CMK (cell line): ENCODE data around the gene EEFSEC.

ENCODE experiments used
- DNase-seq: peaks from one replicate; pipeline ENCODE4 v3.0.0-alpha.2; 2010; ENCODE audit warnings: low read depth

EEFSEC gene

DNA sequence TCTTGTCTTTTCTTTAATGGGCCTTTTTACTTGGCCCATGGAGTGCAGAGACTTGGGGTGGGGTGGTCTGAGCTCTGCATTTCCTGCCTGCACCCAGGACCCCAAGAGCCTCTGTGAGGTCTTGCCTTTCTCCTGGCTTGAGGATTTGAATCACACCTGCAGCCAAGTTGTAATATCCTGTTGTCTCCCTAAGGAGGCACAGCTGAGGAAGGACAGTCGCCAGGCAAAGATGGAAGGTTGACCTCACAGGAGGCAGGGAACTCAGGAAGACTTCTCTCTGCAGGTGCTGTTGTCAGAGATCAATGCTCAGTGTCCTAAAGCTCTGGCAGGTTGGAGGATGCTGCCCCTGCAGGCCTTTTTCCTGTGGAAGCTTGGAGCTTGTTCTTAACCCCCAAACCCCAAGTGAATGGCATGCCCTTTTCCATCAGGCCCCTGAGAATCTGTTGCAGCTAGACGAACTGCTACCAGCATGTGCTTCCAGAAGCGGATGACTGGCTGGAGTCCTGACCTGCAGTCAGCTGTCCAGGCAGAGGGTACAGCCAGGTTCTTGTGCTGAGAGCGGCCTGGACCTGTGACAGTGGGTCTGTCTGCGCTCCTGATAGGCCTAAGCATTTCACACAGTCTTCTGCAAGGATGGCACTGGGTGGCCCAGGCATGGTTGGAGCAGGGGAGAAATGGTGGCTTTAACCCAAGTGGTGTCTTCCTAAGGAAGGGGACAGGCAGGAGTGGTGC, 120.0 kb downstream of the EEFSEC start:
- no peak for DNase-seq

DNA sequence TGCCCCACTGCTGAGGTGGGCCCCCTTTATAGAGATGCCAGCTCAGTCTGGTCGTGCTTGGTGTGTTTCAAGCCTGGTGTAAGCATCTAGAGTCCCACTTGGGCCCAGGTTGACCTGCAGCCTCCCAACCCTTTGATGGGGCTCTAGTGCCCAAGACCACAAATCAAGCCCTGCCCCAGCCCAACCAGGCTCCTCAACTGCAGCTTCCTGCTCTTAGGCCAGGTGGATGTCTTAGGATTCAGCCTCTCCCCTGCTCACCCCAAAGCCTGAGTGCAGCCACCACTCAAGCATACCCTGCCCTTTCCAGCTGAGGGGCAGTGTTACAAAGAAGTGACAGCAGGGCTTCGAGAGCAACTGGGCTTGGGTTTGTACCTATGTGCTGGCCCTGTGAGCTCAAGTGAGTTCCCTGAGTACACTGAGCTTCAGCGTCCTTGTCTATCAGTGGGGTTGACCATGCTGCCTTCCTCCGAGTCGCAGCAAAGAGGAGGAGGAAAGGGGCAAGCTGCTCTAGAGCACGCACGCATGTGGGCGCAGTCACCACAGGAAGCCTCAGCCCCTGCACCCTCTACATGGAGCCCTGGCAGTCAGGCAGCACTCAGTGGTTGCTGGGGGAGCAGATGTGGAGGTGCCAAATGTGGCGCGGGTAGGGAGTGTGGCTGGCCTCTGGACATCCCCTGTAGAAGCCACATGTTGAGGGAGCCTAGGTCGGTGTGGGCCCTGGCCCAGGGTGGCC, 120.7 kb downstream of the EEFSEC start:
- no peak for DNase-seq

DNA sequence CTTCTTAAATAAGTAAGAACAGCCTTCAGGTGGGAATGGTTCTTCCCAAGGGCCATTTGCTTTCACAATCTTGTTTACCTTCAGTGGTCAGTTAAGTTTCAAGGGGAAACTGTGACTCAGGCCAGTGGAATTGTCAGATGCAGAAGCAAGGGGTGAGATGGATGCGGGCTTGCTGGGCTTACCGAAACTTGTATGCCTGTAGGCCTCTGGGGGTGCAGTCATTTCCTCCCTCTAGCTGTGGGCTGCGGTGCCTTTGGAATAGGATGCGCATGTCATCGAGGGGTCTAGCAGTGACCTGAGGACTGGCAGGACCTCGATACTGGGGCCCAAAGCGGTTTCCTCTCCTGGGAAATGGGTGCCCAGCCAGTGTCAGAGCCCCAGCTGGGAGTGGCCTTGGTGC, 121.6 kb downstream of the EEFSEC start:
- no peak for DNase-seq

DNA sequence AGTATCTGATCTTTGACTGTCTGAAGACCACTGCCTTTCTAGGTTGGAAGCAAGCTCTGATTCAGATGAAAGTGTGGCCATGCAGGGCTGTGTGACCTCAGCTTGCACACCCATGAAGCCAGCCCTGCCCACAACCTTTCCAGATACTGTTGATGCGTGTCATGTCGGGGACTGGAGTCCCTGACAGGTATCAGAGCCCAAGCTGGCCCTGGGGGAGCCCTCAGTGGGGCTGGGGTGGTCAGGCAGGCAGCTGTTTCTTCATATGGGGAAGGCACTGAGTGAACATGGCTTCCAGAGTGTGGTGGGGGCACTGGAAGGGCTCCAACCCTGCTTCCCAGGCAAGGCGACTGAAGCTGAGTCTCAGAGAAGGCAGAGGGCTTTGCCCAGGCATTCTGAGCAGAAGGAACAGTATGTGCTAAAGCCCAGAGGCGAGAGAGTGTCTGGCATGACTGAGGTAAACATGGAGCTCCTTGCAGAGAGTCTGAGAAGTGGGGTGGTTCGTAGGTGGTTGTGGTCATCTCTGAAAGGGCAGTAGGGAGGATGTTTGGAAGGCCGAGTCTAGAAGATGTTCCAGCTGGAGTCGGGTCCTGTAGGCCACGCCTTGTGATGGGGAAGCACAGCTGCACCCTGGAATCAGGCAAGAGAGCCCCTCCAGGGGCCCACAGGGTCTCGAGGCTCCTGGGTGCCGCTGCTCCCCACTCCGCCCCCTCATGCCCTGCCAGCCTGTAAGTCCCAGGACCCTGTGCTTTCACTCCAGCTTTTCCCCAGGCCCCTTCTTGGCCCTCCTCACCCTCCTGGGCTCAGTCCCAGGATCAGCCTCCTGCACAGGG, 122.2 kb downstream of the EEFSEC start:
- no peak for DNase-seq

DNA sequence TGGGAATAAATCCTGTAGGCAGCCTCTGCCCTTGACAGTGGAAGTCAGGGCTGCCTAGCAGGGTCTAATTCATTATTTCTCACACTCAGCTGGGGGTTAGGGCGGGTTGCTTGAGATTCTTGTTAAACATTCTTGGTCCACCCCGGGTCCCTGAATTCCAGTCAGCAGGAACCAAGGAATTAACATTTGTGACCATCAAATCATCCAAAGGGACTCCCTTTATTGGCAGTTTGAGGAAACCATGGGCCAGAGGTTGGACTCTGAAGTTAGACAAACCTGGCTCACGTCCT, 122.8 kb downstream of the EEFSEC start:
- DNase-seq, result no peak

DNA sequence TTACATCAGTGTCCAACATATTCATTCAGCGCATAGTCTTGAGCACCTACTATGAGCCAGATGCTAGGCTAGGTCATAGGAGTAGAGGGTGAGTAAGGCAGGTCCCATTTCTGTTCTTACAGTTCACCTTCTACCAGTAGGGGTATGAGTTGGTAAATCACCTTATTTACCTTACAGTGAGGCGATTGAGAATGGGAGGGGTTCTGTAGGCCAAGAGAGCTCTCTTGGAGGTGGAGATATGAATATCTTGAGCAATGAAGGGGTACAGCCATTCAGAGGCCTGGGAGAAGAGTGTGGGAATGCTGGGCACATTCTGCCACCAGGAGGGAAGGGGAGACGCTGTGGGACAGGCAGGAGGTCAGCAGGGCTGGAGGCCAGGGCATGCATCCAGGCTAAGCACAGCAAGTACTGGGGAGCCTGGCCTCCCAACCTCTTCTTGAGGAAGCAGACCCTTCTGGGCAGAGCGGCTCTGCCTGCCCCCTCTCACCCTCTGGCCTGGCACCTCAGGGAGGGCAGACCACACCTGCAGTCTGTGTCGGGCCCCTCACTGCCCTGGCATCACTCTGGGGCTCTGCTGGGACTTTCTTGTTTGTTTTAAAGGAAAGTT, 123.4 kb downstream of the EEFSEC start:
- DNase-seq, result no peak

DNA sequence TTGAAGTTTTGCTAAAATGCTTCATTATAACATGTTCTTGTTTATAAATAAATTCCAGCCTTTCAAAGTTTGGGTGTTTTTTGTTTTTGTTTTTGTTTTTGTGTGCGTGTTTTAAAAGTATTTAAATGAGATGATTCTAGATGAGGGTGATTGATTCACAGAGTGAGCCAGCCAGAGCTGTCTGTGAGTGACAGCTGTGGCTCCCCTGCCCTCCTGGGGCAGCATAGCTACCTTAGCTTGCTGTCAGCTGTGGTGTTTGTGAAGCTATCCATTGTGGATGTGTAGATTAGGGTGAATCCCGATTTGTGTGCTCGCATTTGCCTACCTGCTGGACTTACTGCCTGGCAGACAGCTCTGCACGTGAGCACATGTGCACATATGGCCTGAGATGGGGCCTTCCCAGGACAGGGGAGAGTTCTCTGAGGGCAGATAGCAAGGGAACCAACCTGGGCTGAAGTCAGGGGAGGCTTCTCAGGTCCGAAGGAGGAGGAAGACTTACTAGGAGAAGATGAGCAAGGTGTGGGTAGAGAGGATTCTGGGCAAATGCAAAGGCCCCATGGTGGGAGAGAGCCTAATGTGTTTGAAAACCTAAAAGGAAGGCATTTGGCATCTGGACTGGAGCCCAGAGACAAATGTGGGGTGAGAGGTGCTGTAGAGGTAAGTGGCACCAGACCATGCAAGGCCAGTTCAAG, 124.2 kb downstream of the EEFSEC start:
- DNase-seq, result no peak

DNA sequence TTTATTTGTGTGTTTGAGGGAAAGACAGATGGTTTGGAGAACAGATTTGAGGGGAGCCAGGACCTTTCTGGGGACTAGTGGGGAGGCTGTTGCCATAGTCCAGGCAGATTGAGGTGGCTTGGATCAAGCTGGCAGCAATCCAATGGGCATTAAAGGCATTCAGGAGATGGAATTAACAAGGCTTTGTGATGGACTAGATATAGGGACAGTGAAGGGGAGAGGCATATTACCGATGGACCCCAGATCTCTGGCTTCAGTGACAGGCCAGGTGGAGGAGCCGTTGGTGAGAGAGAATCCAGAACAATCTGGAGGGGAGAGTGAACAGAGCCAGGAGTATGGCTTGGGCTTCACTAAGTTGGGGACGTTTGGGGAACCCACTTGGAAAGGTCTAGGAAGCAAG, 124.8 kb downstream of the EEFSEC start:
- no peak for DNase-seq

DNA sequence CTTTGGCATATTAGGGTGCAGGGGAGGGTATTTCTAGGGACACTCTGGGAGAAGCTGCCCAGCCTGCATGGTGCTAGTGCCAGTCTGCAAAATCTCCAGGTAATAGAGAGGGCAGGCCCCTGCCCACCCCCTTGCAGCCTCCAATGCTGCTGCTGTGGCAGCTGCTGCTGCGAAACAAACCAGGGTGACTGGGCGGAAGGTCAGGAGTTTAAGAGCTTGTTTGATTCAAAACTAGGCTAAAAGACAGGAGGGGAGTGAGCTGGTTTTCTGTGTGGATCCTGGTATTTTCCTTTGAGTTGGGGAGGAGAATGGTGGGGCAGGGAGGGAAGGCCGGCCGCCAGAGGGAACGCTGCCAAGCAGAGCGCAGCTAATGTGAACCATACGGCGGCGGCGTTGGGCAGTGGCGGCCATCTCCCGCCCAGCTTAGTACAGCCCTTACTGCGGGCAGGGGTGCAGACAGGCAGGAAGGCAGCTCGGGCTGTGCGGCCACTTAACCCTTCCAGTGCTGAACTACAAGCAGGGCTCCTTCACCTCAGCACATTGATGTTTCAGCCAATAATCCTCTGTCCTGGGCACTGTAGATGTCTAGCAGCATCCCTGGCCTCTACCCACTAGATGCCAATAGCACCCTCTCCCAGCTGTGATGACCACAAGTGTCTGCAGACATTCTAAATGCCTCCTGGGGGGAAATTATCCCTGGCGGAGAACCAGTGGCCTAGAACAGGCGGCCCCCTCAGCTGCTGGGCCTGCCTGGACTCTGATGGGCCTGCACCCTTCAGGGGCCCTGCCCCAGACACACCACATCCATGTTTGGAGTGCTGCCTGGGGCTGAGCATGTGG, 125.7 kb downstream of the EEFSEC start:
- no peak for DNase-seq

DNA sequence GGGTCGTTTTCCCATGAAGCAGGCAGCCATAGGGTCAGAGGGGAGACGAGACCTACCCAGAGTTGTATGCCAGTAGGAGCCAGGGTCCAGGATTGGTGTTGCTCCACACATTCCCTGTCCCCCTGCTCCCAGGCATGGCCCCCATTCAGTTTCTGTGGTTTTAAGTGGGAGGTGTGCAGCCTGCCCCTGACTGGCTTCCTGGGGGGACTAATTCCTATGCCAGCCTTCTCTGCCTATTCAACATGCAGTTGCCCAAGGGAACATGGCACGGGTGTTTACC, 126.3 kb downstream of the EEFSEC start:
- no peak for DNase-seq

DNA sequence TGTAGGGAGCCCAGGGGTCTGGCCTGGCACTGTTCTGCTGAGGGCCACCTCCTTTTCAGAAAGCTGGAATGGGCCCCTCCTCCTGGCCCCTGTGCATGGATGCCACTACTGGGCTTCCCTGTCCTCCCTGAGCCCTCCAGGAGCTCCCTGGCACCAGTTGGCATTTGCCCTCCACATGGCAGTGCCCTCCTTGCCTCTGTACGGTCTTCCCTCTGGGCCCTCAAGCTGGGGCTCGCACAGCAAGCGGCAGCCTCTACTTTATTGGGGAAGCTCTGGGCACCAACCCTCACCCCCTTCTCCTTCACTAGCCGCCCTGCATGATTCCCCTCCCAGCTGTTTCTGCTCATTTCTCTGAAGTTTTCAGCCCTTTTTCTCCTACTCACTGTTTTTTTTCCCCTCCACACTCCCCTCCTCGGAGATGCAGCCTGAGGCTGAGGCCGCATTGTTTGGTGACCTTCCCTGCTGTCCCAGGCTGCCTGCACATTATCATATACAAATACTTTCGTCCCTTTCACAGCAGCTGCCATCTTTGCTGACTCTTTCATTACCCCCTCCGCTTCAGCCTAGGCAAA, 127.3 kb downstream of the EEFSEC start:
- no peak for DNase-seq

DNA sequence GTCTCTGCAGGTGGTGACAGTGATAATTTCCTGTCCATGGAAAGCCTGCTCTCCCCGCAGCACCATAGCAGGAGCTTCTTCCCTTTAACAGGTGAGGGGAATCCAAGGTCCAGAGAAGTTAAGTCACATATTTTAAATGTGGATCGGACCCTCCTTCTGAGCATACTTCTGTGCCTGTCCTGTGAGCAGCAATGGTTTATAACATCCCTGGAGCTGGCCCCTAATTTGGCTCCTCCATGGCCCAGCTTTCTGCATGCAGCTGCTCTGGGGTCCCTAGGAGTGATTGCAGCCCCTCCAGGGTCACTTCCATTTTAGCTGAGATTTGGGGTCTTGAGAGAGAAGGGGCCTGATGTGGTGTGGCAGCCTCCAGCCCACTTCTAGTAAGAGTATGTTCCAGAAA, 127.8 kb downstream of the EEFSEC start:
- no peak for DNase-seq

DNA sequence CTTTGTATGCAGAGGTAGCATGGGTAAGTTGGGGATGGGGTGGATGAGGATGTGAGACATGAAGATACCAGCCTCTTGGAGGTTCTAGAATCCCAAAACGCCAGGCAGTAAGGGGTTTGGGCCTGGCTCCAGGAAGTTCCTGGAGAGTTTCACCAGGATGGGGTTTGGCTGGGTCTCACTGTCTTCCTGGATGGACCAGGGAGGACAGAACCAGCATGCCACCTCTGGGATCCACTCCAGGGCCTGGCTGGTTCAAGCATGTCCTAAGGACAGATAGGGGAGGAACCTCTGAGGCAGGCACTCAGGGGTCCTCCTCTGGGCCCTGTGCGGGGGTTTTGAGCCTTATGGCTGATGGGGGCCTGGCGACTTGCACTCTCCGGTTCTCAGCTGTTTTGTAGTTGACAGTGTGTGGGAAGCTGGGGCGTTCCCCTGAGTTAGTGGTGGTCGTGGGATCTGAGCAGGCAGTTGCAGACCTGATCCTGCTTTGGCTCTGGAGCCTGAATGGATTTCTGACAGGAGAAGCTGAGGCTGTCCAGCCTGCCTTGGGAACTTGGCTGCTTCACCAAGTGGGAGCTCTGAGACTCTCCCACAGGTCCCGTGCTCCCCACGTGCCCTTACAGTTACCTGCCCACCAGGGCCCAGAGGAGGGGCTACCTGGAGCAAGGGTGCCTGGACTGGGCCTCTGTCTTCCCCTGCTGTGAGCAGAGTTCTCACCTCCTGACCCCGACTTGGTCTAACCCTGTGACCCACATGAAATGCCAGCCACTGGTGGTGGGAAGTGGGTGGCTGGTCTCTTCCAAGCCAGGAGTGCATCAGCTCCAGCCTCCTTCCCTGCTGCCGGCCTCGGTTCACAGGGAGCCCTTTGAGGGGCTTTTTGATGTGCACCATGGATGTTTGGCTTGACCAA, 128.4 kb downstream of the EEFSEC start:
- no peak for DNase-seq

DNA sequence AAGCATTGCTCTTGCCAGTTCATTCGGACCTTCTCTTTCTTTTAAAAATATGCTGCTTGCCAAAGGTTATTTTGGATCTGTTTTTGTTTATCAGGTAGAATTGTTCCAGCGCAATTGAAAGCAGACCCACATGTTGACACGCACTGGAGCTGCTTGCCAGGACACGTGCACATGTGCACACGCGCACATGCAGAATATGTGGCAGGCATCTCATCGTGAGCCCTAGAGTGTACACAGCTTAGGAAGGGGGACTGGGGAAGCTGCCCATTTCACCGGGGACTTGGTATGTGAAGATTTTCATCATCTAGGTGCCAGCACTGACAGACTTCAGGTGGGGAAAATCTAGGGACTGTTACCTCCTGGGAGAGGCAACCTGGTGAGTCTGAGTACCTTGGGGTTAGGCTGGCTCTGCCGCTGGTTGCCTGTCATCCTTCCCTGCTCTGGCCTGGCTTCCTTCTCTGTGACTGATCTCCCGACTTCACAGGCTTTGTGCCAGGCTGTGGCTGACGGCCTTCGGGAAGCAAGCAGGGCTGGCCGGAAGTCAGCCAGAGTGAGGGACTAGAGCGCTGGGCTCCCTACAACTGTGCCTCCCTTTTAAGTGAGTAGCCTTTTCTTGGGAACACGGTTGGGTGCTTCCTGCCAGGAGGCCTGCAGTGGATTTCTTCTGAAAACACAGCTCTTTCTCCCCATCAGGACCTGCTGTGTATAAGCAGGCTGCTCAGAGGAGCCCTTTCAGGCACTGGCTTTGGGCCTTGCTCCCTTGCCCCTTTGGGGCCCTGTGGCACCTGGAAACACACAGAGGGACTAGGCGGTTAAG, 129.3 kb downstream of the EEFSEC start:
- no peak for DNase-seq

DNA sequence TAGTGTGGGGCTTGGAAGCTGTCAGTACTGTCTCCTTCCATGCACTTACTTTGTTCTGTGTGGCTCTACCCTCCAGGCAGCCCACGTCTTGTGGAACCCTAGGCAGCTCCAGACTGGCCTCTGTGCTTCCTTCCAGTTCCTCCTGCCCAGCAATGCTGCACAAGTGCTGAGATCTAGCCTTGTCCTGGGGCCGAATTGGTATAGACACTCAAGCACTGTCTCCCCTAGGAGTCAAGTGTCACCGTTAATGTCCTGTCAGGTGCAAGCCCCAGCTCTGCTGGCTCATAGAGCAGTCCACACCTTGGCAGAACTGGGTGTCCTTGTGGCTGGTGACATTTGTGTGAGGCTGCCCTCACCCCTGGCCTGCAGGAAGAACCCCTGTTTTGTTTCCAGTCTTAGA, 130.1 kb downstream of the EEFSEC start:
- no peak for DNase-seq

DNA sequence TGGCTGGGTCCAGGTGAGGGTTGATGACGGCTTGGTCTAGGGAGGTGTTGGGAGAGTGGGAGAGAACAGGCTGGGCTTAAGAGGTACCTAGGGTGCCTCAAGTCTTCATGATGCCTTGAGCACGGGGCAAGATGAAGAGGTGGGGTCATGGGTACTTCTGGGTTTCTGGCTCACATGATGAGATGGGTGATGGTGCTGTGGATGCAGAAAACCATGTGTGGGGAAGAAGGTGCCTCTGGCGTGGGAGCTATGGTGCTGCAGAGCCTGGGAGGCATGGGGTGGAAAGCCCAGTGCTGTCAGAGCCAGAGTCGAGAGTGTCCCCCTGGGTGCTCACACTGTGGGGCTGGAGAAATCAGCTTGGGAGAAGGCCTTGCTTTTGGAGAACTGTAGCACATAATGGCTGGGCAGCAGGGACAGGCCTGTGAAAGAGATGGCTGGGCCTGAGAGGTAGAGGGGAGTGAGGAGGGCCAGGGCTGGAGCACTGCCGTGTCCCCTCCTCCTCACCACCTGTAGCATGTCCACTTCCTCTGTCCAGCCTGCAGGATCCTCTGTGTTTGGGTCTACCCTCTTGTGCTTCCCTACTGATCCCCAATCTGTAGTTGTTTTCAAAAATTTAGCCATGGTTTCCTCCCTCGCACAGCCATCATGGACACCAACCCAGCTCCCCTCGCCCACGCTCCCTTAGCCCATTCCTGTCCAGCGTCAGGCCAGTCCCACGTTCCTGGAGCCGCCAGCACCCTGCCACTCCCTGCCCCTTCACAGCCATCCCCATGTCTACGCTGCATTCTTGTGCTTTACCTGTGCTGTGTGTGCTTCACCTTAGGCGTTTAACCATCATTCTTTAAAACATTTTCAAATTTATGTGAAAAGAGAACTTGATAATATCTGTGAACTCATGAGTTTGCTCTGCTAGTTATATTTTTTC, 132.0 kb downstream of the EEFSEC start:
- no peak for DNase-seq

DNA sequence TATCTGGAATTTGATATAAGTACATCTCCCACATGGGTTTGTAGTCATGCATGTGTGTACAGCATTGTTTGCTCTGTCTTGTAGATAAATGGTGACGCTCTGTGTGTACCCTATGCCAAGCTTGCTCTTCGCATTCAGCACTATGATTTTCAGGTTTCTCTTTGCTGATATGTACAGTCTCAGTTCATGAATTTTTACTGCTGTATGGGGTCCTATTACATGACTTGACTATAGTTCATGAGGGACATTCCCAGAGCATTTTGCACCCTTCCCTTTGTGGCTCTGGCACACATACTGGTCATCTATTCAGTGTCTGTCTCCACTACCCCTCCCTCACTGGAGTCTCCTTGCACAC, 132.7 kb downstream of the EEFSEC start:
- DNase-seq, result no peak

DNA sequence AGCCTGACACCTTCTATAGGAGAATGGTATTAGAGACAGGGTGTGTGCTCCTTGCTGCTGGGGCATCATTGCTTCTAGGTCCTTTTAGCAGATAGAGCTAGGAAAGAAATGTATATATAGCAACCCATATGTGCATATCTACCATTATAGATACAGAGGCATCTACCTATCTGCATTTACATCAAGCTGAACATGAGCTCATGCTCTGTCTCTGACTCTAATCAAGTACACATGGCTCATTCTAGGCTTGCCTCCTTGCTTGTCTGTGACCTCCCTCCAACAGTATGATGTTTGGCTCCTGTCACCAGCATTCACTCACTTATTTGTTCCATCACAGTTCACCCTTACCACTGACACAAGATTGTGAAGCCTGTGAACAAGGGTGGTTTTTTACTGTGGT, 133.4 kb downstream of the EEFSEC start:
- DNase-seq, result no peak
